Stimulated activated naive CD8-positive, alpha-beta T cell treated with anti-CD3 and anti-CD28 coated beads, Interleukin-15, Interleukin-2, amounts not matched to agents 100 U/mL and 50 U/mL, for 24 hours (primary cell): ENCODE data around the gene NPHS2.
"Not testable (repeated sequence)": the region's sequence is repeated elsewhere in the genome, so short reads cannot be mapped to it uniquely, and the experiment has no call there.

ENCODE experiments used
- ATAC-seq: fragments of 150-1000 bp; cut with Tn5 transposase; one replicate; pipeline ENCODE4 v1.10.0; 2021
- DNase-seq: peaks from one replicate; pipeline ENCODE4 v3.0.0; 2021

NPHS2 gene

GRCh38 chr1:179547021-179547535, 28.7 kb downstream of the NPHS2 start:
- DNase-seq (no peak), ATAC-seq (no peak)

GRCh38 chr1:179545321-179545720, 30.4 kb downstream of the NPHS2 start:
- DNase-seq (no peak), ATAC-seq (no peak)

GRCh38 chr1:179541774-179542173, 34.0 kb downstream of the NPHS2 start:
- ATAC-seq (no peak), DNase-seq (no peak)

DNA sequence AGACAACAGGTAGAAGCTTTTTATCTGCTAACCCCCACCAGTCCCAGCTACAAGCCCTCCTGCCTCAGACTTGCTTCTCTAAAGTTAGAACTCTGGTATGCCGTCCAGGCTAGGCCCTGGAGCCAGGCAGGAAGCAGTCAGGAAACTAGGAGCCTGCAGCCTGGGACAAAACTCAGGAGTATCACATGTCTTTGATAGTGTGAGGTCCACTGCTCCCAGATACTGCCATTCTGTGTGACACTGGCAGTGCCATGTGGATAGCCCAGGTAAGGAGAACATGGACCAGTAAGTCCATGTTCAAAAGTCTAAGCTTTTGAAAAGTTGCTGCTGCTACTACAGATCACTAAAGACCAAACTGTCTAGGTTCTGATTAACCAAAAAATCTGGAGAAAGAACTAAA, 45.4 kb downstream of the NPHS2 start:
- ATAC-seq (no peak), DNase-seq (no peak)

- DNase-seq (no peak), ATAC-seq (no peak)
Observed at GRCh38 chr1:179529482-179530195, 46.1 kb downstream of the NPHS2 start.

DNA sequence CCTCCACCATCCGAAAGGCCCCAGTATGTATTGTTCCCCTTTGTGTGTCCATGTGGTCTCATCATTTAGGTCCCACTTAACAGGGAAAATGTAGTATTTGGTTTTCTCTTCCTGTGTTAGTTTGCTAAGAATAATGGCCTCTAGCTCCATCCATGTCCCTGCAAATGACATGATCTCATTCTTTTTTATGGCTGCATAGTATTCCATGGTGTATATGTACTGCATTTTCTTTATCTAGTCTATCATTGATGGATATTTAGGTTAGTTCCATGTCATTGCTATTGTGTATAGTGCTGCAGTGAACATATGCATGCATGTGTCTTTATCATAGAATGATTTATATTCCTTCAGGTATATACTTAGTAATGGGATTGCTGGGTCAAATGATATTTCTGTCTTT, 57.2 kb downstream of the NPHS2 start:
- not testable (repeated sequence) for DNase-seq, ATAC-seq

GRCh38 chr1:179516976-179517705, 58.6 kb downstream of the NPHS2 start:
- ATAC-seq (no peak), DNase-seq (no peak)

DNA sequence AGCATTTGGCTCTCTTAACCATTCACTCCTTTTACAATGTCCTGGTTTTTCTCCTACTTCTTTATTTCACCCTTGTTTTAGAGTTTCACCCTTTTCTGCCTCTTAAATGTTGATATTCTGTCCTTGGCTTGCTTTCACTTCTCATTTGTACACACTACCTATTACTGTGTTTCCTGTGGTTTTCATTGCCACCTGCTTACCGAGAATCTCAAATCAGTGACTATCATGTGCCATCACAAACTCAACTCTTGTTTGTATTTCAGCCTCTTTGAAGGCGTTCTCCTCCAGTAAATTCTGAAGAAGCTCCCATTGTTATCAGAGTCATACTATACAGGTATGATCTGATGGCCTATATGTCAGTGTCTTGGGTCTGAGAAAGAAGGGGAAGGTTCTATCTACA, 65.7 kb downstream of the NPHS2 start:
- no peak for ATAC-seq
- no peak for DNase-seq

DNA sequence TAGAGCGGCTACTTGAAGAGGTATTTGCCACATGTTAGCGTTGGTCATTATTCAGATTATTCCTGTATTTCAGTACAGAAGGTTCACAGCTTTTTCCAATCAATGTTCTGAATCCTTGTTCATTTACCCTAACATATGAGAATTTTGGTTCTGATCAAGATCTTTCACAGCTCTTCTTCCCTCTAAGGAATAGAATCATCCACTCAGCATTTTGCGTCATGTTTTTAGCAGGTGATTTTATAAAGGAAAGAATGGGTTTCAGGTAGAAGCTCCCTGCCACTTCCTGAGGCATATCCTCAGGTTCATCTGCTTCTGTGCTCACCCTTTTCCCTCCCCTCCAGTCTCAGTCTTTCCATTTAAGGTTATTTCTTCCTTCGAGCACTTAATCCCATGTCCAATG, 66.4 kb downstream of the NPHS2 start:
- DNase-seq, result no peak
- ATAC-seq, result no peak

- DNase-seq, result no peak
- ATAC-seq, result no peak
Observed at GRCh38 chr1:179506199-179506598, 69.5 kb downstream of the NPHS2 start.
